Muscle of back (tissue), 13 donors: ENCODE data around the gene MAB21L3. TPM values are rescaled to one million over a fixed set of nuclear protein-coding genes. Genes with fewer than 3 reads are reported as not detected.

Experiments used
- DNase-seq, 3 donors: peaks; one replicate each; pipeline versions ENCODE4 v3.0.0 to v3.0.0-alpha.2; 2013
- long read RNA-seq, 9 donors: transcript quantifications; one replicate each; lab custom pipeline, GENCODE V29; 2026
- polyA plus RNA-seq, 10 donors: library from polyadenylated mRNA; unstranded; fragments of 120-200 nt; gene quantifications; one replicate each; pipeline ENCODE4 v1.2.1, GENCODE V29; 2013; ENCODE audit not compliant: insufficient read length in 10 of 10

Gene MAB21L3
- under 1 TPM in 2 of 10 donors, not detected in 8; 0.57 to 0.87 TPM for polyA plus RNA-seq
- long read RNA-seq, donor 1, result 0 reads
- long read RNA-seq, donor 2, result 0 reads
- long read RNA-seq, donor 3, result 0 reads
- long read RNA-seq, donor 4, result 0 reads
- long read RNA-seq, donor 5, result 0 reads
- long read RNA-seq, donor 6, result 0 reads
- long read RNA-seq, donor 7, result 0 reads
- long read RNA-seq, donor 8, result 0 reads
- long read RNA-seq, donor 9, result 0 reads

DNA sequence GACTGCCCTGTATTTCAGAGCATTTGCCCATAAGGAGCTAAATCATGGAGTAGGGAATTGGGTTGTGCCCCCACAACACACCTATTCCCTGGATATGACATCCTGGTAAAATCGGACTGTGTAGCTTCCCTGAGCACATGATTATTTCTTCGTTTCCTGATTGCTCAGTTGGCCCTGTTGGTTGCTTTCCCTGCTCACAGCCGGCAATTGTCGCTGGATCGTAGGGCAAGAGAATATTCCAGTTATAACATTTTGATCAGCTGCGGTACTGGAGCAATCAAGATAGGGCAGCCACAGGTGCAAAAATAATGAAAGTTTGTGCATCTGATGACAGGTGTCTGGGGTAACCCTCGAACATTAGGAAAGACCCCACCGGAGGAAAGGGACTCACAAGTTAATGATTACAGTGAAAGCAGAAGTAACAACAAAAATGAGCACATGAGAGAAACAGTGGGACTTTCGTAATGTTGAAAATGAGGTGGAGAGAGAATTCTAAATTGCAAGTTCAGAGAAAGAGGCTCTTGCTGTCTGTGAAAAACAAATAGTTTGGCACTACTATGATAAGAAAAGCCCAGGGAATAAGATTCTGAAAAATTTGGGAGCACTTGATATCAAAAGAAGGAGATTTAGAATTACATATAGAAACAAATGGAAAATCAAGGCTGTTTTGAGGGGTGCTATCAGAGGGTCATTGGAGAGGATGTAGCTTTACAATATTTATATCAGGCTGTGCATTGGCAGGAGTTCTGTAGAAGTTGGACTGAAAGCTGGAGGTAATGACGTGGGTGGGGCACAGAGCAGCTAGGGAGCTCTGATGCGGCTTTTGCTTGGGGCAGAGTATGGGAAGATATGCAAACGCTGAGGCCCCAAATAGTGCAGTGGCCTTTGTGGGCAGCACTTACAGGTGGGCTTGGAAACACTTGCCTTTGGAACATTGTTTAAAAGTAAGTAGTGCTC is at the start of gene MAB21L3:
MAB21L3 (plus strand) TSS at position 833 of the 957 bp plus-strand sequence. CDS start 1,217 bp downstream, outside the sequence.
- no peak for DNase-seq

- DNase-seq, result no peak
These were observed 49.0 kb upstream of the MAB21L3 start for GRCh38 chr1:116062201-116062600.

DNA sequence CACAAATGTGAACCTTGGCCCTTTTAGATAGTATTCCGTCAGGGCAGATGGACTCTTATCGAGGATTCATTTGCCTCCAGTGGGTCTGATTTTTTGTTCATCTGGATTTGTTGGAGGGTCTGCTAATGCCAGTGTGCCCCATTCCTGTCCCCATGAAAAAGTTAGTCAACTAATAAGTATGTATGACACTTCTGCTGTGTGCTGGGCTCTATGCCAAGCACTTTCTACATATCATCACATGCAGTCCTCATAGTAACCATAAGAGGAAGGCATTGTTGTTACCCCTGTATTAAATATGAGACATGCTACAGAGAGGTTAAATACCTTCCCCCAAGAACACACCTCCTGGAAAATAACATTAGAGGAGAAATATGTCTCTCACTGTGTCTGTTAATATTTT is 46.6 kb upstream of the MAB21L3 start:
- DNase-seq, result peak in 2 of 3 donors; percentile 5 to 41

DNA sequence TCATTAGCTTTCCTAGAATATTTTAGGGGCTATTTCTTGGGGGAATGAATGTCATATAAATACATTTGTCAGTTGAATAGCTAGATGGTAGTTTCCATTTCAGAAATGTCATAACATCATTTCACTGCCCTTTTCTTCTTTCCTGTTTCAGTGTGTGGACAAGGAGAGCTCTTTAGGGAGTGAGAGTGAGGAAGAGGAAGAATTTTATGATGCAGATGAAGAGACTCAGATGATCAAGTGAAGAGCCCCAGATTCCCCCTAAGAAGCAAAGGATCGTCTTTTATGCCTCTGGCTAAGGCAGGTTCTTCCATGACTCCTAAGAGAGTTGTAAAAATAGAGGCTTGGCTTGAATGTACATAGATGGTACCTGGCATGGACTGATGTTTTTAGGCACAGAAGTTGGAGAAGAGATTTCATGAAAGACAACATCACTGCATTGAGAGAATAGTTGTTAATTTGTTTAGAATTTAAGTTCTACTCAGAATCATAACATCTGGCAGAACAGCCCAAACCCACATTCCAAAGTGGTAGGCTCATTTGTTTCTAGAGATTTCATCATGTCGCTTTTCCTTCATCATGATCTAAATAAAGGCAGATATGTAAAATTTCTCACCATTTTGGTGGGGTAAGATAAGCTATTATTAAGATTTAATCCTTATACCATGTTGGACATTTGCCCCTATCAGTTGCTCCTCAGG is 44.2 kb upstream of the MAB21L3 start:
- DNase-seq, result peak; percentile 30 to 67 (median 65)

DNA sequence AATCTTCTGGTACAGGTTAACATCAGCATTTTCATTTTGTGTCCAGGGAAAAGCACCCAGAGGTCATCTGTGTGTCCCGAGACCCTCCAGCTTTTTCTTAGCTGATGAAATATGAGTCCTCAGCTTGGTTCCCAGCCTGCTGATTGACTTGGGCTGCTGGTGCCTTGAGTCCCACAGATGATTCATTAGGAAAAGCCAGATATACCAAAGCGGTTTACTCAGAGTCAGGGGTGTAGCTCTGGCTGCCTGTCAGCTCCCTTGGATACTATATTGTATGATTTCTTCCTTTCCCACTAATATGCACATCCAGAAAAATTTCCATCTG is 43.7 kb upstream of the MAB21L3 start:
- DNase-seq, result peak; percentile 58 to 83 (median 75)

DNA sequence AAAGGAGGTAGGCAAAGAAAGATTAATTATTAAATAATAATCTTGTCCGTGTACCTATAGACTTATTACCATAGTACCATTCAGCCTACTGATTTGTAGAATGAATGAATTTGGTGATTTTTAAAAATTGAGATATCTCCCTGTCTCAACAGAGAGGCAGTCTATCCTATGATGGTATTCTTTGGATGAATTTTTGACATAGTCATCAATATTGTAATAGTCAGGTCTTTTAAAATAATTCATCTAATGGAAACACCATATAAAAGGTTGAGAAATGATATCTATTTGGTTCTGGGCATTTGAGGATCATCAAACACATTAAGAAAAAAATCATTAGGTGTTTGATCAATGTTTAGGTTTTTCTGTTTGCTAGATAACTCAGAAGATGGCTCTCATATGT is 35.6 kb upstream of the MAB21L3 start:
- DNase-seq, result no peak

DNA sequence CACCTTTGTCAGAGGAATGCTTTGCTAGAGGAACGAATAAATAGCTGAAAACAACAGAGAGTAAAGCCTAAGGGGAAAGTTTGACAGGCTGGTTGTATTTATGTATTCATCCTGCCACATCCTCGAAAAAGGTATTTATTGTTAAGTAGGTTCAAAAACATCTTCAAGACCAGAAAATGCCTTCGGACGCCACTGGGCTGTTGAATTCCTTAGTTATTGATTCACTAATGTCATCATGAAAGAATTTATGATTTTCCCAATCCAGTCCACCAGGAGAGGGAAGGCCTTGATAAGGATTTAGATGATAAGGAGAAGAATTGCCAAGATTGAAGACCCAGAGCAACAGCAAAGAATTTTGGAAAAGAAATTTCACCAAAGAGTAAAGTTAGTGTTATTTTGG is 35.2 kb upstream of the MAB21L3 start:
- no peak for DNase-seq

DNA sequence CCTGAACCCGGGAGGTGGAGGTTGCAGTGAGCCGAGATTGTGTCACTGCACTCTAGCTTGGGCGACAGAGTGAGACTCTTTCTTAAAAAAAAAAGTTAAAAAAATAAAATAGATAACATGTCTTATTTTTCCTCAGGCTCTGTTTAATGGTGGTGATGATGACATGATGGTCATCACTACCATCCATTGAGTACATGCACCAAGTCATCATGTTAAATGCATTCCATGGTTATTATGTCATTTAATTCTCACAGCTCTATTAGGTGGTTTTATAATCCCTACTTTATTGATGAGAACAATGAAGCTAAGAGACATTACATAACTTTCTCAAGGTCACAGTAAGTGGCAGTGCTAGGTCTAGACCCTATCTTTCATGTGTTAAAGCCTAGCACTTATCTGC is 34.4 kb upstream of the MAB21L3 start:
- DNase-seq, result no peak

DNA sequence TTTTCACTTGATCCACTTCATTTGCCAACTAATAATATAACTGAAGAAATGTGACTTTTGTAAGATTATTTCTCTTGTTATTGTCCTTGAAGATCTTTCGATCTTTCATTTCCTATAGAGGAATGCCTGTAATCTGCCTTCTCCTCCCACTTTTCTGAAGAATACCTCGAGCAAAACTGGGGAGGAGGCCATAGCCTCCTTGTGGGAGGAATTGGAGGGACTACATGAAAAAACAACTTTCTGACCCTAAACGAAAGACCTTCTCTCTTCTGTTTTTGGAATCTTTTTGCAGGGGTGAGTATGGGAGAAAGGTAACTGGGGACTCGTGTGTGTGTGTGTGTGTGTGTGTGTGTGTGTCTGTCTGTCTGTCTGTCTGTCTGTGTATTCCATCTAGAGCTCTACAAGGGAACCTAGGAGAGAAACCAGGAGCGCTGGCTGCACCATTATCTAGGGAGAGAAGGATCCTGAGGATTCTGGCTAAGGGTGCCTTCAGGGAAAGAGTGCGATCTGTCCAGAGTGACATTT is 32.4 kb upstream of the MAB21L3 start:
- no peak for DNase-seq

- no peak for DNase-seq
These were observed 23.6 kb upstream of the MAB21L3 start for GRCh38 chr1:116087628-116088027.

GRCh38 chr1:116089870-116090269 is 21.3 kb upstream of the MAB21L3 start:
- no peak for DNase-seq

DNA sequence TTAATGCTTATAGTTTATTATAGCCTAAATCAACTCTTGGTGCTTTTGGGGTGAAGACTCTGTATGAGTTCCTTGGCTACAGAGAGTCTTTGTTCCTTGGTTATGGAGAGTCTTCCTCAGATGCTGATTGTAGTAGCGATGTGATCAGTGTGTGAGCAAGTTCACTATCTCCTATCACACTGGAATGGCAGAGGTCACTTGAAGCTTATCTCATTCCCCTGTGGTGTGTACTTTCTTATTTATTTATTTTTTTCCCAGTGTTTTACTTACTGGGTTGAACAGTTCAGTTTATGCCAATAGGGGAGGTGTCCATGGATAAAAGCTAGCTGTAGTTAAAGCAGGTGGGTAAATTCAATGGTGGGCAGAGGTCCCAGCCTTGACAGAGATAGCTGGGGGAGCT is 20.1 kb upstream of the MAB21L3 start:
- DNase-seq, result no peak

DNA sequence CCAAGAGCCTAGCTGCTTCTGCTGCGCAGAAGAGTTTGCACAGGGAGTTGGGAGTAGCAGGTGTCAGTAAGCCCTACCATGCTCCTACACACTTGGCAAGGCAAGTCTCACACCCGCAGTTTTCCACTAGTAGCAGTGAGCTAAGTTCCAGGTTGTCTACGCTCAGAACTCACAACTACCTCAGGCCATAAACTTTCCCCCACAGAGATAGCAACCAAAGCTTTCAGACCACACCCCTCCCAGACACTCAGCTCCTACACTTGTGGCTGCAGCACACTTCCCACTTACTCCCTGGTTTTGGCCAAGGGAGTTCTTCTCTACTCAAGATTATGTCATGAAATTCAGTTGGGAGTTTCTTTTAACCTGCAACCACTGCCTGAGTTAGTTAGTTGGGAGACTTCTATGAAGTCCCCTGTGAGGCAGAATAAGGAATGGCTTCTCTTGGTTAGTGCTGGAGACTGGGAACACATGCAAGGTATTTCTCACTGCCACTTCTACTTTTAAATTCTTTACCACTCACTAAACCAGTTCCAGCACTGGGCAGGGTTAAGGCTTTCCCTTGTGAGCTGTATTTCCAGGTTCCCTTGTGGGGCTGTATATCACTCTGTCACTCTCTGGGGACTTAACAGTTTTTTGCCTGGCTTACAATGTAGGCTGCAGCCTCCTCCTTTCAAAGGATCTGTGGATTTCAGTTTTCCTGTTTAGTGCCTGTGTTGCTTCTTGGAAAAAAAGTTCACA is 18.3 kb upstream of the MAB21L3 start:
- DNase-seq, result no peak

GRCh38 chr1:116095027-116095426 is 16.2 kb upstream of the MAB21L3 start:
- no peak for DNase-seq

GRCh38 chr1:116096013-116096618 is 15.1 kb upstream of the MAB21L3 start:
- no peak for DNase-seq

- no peak for DNase-seq
These were observed 13.6 kb upstream of the MAB21L3 start for GRCh38 chr1:116097626-116098025.

GRCh38 chr1:116099379-116099778 is 11.8 kb upstream of the MAB21L3 start:
- DNase-seq, result no peak

- no peak for DNase-seq
These were observed 11.3 kb upstream of the MAB21L3 start for GRCh38 chr1:116099919-116100318.

GRCh38 chr1:116104667-116105066 is 6.5 kb upstream of the MAB21L3 start:
- DNase-seq, result no peak

DNA sequence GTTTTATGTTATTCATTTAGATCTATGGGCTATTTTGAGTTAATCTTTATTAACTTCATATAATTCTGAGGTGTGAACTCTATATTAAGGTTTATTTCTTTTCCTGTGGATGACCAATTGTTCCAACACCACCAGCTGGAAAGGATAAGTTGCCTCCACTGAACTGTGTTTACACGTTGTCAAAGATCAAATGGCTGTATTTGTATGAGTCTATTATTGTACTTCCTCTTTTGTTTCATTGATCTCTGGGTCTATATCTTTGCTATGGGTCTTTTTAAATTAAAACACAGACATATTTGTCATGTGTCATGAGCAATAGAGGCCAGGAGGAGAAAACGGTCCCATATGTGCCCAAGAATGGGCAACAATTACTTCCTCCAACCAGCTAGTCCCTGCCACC is 5.2 kb upstream of the MAB21L3 start:
- DNase-seq, result no peak

DNA sequence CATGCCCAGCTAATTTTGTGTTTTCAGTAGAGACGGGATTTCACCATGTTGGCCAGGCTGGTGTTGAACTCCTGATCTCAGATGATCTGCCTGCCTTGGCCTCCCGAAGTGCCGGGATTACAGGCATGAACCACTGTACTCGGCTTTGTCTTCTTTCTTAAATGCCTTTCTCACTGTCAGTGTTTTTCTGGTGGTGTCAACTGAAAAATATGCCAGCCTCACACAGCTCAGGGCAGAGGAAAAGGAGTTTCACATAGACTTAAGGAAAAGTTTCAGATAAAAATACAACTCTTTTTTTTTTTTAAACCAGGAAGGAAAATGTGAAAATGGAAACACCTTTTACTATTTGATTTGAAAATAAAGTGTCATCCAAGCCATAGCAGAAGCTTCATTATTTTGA is 4.6 kb upstream of the MAB21L3 start:
- DNase-seq, result no peak
